Measurements from ENCODE around the gene PRDM10. TPM values are rescaled to one million over a fixed set of nuclear protein-coding genes. Genes with fewer than 3 reads are reported as not detected.

PRDM10 gene
- total RNA-seq, 1 experiment from 2014 or later = 18.1 TPM

DNA sequence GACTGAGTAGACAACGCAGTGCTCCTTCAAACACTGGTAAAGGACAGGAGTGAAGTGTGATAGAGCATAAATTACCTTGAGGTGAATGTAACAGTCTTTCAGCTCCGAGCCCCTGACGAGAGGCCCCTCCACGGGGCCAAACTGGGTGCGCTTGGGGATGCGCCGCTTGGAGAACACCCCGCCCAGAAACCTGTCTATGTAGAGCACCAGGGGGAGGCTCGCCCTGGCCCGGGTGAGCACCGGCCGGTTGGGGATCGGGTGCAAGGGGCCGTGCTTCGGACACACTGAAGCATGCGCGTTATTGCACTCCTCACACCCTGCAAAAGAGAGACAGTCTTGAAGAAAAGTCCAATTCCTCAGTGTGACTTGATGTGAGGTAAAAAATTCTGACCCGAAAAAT is 57.9 kb downstream of the PRDM10 start:
- Histone ChIP-seq H3K4me1 (ENCODE audit: insufficient read depth, low read length, poor library complexity, severe bottlenecking) (no peaks in the 10 kb centered on the region), H3K27me3 (replicated peaks; ENCODE audit: insufficient read depth, low read depth, low read length, poor library complexity) (no peaks in the 10 kb centered on the region), H3K4me3 (ENCODE audit: low read depth, low read length, poor library complexity, severe bottlenecking) (no peak overlapping the region), H3K27ac (ENCODE audit: low read depth, low read length, poor library complexity, severe bottlenecking) (no peak overlapping the region), H3K9me3 (ENCODE audit: low read depth, low read length, poor library complexity, severe bottlenecking) (no peaks in the 10 kb centered on the region), H3K36me3 (ENCODE audit: insufficient read depth, low read length, poor library complexity, severe bottlenecking) (peaks cover 6% of the 10 kb centered on the region)
- BruUV-seq (replicated peaks) = no TSS peak
- no peak for DNase-seq (ENCODE audit: low spot score)
- intact Hi-C loops (cut with micrococcal nuclease; ENCODE audit: unreplicated experiment) = no loop called here
- ChIA-PET CTCF (no interaction called here), POLR2A (ENCODE audit: low non-redundant PET) (no interaction called here)
- TF ChIP-seq CTCF (conservative IDR thresholded peaks at IDR 0.05; ENCODE audit: low read depth, low read length) = no peak
- TF ChIP-seq EZH2 (IDR thresholded peaks at IDR 0.05; ENCODE audit: borderline replicate concordance, low read depth, low read length, poor library complexity, severe bottlenecking) = no peak

DNA sequence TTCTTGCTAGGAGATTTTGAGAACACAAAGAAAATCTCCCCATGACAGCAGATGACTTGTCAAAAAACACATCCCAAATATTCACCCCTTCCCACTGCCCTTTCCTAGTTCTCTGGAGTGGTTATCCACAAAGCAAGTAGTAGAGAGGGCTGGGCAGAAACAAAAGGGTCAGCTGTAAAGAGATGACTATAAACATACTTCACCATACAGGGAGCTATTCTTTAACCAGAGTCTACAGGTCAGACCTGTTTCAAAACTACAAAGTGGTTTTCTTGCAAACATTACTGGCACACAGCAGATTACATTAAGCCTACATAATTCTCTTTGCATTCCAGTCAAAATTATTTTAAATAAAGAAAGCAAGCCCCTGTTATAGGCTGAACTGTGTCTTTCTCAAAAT is 59.6 kb downstream of the PRDM10 start:
- no peaks in the 10 kb centered on the region for H3K4me1 ChIP-seq (ENCODE audit: insufficient read depth, low read length, poor library complexity, severe bottlenecking)
- POLR2A ChIA-PET (ENCODE audit: low non-redundant PET) = no interaction called here
- no peak for TF ChIP-seq CTCF (conservative IDR thresholded peaks at IDR 0.05; ENCODE audit: low read depth, low read length)
- TF ChIP-seq EZH2 (IDR thresholded peaks at IDR 0.05; ENCODE audit: borderline replicate concordance, low read depth, low read length, poor library complexity, severe bottlenecking) = no peak
- no peaks in the 10 kb centered on the region for H3K27me3 ChIP-seq (replicated peaks; ENCODE audit: insufficient read depth, low read depth, low read length, poor library complexity)
- BruUV-seq (replicated peaks) = no TSS peak
- no peak overlapping the region for H3K4me3 ChIP-seq (ENCODE audit: low read depth, low read length, poor library complexity, severe bottlenecking)
- intact Hi-C loops (cut with micrococcal nuclease; ENCODE audit: unreplicated experiment) = no loop called here
- CTCF ChIA-PET = interaction anchor here (0.6 kb wide), 1 partner anchor 189 kb away, joined by 3 read pairs; no protein-coding TSS in a partner anchor
- H3K36me3 ChIP-seq (ENCODE audit: insufficient read depth, low read length, poor library complexity, severe bottlenecking) = peaks cover 6% of the 10 kb centered on the region
- DNase-seq (ENCODE audit: low spot score) = no peak
- H3K27ac ChIP-seq (ENCODE audit: low read depth, low read length, poor library complexity, severe bottlenecking) = no peak overlapping the region
- no peaks in the 10 kb centered on the region for H3K9me3 ChIP-seq (ENCODE audit: low read depth, low read length, poor library complexity, severe bottlenecking)

GRCh38 chr11:129939510-129939909 is 63.1 kb downstream of the PRDM10 start:
- ChIA-PET CTCF (no interaction called here), POLR2A (ENCODE audit: low non-redundant PET) (no interaction called here)
- Histone ChIP-seq H3K4me3 (ENCODE audit: low read depth, low read length, poor library complexity, severe bottlenecking) (no peak overlapping the region), H3K4me1 (ENCODE audit: insufficient read depth, low read length, poor library complexity, severe bottlenecking) (no peaks in the 10 kb centered on the region), H3K9me3 (ENCODE audit: low read depth, low read length, poor library complexity, severe bottlenecking) (no peaks in the 10 kb centered on the region), H3K27ac (ENCODE audit: low read depth, low read length, poor library complexity, severe bottlenecking) (no peak overlapping the region), H3K36me3 (ENCODE audit: insufficient read depth, low read length, poor library complexity, severe bottlenecking) (no peaks in the 10 kb centered on the region), H3K27me3 (replicated peaks; ENCODE audit: insufficient read depth, low read depth, low read length, poor library complexity) (no peaks in the 10 kb centered on the region)
- no TSS peak for BruUV-seq (replicated peaks)
- DNase-seq (ENCODE audit: low spot score) = no peak
- TF ChIP-seq CTCF (conservative IDR thresholded peaks at IDR 0.05; ENCODE audit: low read depth, low read length) (no peak), EZH2 (IDR thresholded peaks at IDR 0.05; ENCODE audit: borderline replicate concordance, low read depth, low read length, poor library complexity, severe bottlenecking) (no peak)
- intact Hi-C loops (cut with micrococcal nuclease; ENCODE audit: unreplicated experiment) = no loop called here

All from A673 (cell line).